ENCODE measurements around the gene TMEM45A.
A peak's percentile ranks its signal among the peaks of the same experiment; 100 is the strongest.

The TMEM45A gene

DNA sequence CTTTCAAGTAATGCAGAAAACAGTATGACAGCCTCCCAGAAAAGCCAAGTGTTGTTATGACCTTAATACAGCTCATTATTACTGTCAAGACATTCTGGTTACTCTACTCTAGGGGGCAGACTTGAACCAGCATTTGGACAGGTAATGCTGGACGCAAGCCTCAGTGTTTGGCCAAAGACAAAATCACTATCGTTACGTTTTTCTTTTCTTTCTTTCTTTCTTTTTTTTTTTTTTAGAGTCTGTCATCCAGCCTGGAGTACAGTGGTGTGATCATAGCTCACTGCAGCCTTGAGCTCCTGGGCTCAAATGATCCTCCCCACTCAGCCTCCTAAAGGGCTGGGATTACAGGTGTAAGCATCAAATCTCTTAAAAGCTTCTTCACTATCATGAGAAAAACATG is 29.4 kb upstream of the TMEM45A start:
- Histone ChIP-seq H3K9ac (ENCODE audit: low read length) (no peak overlapping the region), H2AFZ (ENCODE audit: low read depth, low read length, severe bottlenecking) (no peak overlapping the region), H3K4me3 (ENCODE audit: insufficient read depth, low read length, poor library complexity, severe bottlenecking) (no peak overlapping the region), H3K4me2 (ENCODE audit: low read depth, low read length, poor library complexity, severe bottlenecking) (no peak overlapping the region), H4K20me1 (ENCODE audit: low read depth, low read length) (no peaks in the 10 kb centered on the region), H3K9me2 (replicated peaks; ENCODE audit: insufficient read depth, low read length) (no peaks in the 10 kb centered on the region), H3K36me3 (ENCODE audit: low read length) (no peaks in the 10 kb centered on the region), H3K27ac (ENCODE audit: low read depth, low read length) (no peak overlapping the region), H3F3A (ENCODE audit: insufficient read depth) (no peaks in the 10 kb centered on the region), H3K79me2 (ENCODE audit: insufficient read depth, low read length) (no peaks in the 10 kb centered on the region), H3K27me3 (ENCODE audit: low read length) (no peaks in the 10 kb centered on the region), H3K9me3 (ENCODE audit: insufficient read depth, low read length) (peaks cover 2% of the 10 kb centered on the region; the same call in 1 of the 2 replicates)
- TF ChIP-seq, protein P1, sequence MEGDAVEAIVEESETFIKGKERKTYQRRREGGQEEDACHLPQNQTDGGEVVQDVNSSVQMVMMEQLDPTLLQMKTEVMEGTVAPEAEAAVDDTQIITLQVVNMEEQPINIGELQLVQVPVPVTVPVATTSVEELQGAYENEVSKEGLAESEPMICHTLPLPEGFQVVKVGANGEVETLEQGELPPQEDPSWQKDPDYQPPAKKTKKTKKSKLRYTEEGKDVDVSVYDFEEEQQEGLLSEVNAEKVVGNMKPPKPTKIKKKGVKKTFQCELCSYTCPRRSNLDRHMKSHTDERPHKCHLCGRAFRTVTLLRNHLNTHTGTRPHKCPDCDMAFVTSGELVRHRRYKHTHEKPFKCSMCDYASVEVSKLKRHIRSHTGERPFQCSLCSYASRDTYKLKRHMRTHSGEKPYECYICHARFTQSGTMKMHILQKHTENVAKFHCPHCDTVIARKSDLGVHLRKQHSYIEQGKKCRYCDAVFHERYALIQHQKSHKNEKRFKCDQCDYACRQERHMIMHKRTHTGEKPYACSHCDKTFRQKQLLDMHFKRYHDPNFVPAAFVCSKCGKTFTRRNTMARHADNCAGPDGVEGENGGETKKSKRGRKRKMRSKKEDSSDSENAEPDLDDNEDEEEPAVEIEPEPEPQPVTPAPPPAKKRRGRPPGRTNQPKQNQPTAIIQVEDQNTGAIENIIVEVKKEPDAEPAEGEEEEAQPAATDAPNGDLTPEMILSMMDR (IDR thresholded peaks at IDR 0.05; ENCODE audit: insufficient read depth, low read length, poor library complexity, severe bottlenecking), result peak; percentile 38
- TF ChIP-seq EZH2phosphoT487 (conservative IDR thresholded peaks at IDR 0.05; ENCODE audit: low read length), result no peak

DNA sequence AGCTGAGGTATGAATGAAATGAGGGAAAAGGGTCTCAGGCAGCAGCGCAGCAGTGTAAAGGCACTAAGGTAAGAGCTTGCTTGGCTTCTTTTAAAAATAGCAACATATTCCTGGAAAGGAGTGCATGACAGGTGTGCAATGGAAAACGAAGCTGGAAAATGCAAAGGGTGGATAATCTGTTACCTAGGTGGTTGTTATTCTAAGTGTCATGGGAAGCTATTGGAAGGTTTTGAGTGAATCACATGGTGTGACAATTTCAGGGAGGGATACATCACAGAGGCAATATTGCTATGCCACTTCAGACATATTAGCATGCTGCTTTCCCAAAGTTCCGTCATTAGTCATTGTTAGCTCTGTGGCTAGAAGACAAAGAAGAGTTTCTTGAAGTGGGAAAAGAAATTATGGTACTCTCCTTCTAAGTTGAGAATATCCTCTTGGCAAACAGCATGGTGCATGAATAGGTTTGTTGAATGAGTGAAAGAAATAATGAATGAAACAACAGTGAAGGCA is 28.7 kb upstream of the TMEM45A start:
- no peaks in the 10 kb centered on the region for H3K27me3 ChIP-seq (ENCODE audit: low read length)
- no peaks in the 10 kb centered on the region for H3K9me2 ChIP-seq (replicated peaks; ENCODE audit: insufficient read depth, low read length)
- H4K20me1 ChIP-seq (ENCODE audit: low read depth, low read length), result no peaks in the 10 kb centered on the region
- H3K36me3 ChIP-seq (ENCODE audit: low read length), result no peaks in the 10 kb centered on the region
- H3K9ac ChIP-seq (ENCODE audit: low read length), result no peak overlapping the region
- no peaks in the 10 kb centered on the region for H3K79me2 ChIP-seq (ENCODE audit: insufficient read depth, low read length)
- H3K4me2 ChIP-seq (ENCODE audit: low read depth, low read length, poor library complexity, severe bottlenecking), result no peak overlapping the region
- TF ChIP-seq EZH2phosphoT487 (conservative IDR thresholded peaks at IDR 0.05; ENCODE audit: low read length), result no peak
- TF ChIP-seq, protein P1 (IDR thresholded peaks at IDR 0.05; ENCODE audit: insufficient read depth, low read length, poor library complexity, severe bottlenecking), result no peak
- H3K9me3 ChIP-seq (ENCODE audit: insufficient read depth, low read length), result peaks cover 6% of the 10 kb centered on the region; the same call in 1 of the 2 replicates
- no peak overlapping the region for H3K4me3 ChIP-seq (ENCODE audit: insufficient read depth, low read length, poor library complexity, severe bottlenecking)
- no peaks in the 10 kb centered on the region for H3F3A ChIP-seq (ENCODE audit: insufficient read depth)
- H2AFZ ChIP-seq (ENCODE audit: low read depth, low read length, severe bottlenecking), result no peak overlapping the region
- no peak overlapping the region for H3K27ac ChIP-seq (ENCODE audit: low read depth, low read length)

DNA sequence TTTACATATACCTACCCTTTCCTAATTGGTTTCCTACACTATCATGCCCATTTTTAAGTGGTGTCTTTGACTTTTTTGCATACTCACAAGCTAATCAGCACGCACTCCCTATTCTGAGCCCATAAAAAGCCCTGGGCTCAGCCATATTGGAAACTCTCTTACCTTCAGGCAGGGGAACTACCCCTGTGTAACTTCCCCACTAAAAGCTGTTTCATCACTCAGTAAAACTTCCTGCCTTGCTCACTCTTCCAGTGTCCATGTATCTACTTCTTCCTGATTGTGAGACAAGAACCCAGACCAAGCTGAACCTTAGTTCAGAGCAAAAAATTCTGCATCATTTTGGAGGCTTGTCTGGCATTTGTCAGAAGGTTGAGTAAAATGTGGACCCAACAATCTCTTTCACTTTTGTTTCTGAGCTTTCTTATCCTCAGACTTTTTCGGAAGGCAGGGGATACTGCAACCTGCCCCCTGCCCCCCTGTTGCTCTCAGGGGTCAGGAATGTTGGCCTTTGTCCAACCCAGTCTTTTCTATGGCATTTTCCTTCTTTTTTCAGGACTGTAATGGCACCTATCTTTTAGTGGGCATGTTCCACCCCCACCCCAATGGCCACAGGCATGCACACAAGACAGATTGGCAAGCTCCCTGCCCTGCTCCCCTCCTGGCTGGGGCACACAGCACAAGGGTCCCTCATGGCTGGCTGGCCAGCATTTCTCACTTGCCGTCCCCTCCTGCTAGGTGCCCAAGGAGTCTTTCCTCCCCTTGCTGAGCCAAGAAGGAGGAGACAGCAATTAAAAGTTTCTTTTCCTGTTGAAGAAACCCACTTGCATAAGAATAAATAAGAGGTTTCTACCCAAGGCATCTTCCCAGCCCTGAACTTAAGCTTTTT is 26.3 kb upstream of the TMEM45A start:
- no peak for TF ChIP-seq EZH2phosphoT487 (conservative IDR thresholded peaks at IDR 0.05; ENCODE audit: low read length)
- TF ChIP-seq, protein P1 (IDR thresholded peaks at IDR 0.05; ENCODE audit: insufficient read depth, low read length, poor library complexity, severe bottlenecking), result no peak
- H3K27ac ChIP-seq (ENCODE audit: low read depth, low read length), result no peak overlapping the region
- no peaks in the 10 kb centered on the region for H3K79me2 ChIP-seq (ENCODE audit: insufficient read depth, low read length)
- H3K9me2 ChIP-seq (replicated peaks; ENCODE audit: insufficient read depth, low read length), result no peaks in the 10 kb centered on the region
- H3K36me3 ChIP-seq (ENCODE audit: low read length), result no peaks in the 10 kb centered on the region
- no peak overlapping the region for H3K4me3 ChIP-seq (ENCODE audit: insufficient read depth, low read length, poor library complexity, severe bottlenecking)
- no peaks in the 10 kb centered on the region for H3K27me3 ChIP-seq (ENCODE audit: low read length)
- no peak overlapping the region for H3K9ac ChIP-seq (ENCODE audit: low read length)
- no peak overlapping the region for H2AFZ ChIP-seq (ENCODE audit: low read depth, low read length, severe bottlenecking)
- H3K4me2 ChIP-seq (ENCODE audit: low read depth, low read length, poor library complexity, severe bottlenecking), result no peak overlapping the region
- H3F3A ChIP-seq (ENCODE audit: insufficient read depth), result no peaks in the 10 kb centered on the region
- peaks cover 6% of the 10 kb centered on the region; the same call in 1 of the 2 replicates for H3K9me3 ChIP-seq (ENCODE audit: insufficient read depth, low read length)
- H4K20me1 ChIP-seq (ENCODE audit: low read depth, low read length), result no peaks in the 10 kb centered on the region

Data from SU-DHL-6 (cell line).